ENCODE results near the gene HES3. TPM values are rescaled to one million over a fixed set of nuclear protein-coding genes. Genes with fewer than 3 reads are reported as not detected.

Gene HES3, protein sequence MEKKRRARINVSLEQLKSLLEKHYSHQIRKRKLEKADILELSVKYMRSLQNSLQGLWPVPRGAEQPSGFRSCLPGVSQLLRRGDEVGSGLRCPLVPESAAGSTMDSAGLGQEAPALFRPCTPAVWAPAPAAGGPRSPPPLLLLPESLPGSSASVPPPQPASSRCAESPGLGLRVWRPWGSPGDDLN
- total RNA-seq (2022; extraction: Qiagen RNA extraction; ENCODE audit: low read depth), result not detected in 5 replicates

DNA sequence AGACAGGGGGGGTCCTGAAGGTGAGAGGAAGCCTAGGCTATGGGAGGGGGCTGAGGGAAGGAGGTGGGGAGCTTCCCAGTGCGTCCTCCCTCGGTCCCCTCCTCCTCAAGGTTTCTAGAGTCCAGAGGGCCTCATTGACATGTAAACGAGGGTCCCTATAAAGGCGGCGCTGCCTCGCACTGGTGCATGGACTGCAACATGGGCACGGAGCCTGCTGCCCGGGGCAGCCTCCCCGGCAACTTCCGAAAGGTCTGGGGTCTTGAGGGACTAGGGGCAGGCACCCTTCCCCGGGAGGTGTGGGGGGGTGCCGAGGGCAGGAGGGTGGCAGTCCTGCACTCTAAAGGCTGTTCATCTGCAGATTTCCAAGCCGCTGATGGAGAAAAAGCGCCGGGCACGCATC is at the start of gene HES3:
Gene HES3 (plus strand): TSS at position 187 of the 400 bp plus-strand sequence. CDS start 187 bp downstream, at position 374.

DNA sequence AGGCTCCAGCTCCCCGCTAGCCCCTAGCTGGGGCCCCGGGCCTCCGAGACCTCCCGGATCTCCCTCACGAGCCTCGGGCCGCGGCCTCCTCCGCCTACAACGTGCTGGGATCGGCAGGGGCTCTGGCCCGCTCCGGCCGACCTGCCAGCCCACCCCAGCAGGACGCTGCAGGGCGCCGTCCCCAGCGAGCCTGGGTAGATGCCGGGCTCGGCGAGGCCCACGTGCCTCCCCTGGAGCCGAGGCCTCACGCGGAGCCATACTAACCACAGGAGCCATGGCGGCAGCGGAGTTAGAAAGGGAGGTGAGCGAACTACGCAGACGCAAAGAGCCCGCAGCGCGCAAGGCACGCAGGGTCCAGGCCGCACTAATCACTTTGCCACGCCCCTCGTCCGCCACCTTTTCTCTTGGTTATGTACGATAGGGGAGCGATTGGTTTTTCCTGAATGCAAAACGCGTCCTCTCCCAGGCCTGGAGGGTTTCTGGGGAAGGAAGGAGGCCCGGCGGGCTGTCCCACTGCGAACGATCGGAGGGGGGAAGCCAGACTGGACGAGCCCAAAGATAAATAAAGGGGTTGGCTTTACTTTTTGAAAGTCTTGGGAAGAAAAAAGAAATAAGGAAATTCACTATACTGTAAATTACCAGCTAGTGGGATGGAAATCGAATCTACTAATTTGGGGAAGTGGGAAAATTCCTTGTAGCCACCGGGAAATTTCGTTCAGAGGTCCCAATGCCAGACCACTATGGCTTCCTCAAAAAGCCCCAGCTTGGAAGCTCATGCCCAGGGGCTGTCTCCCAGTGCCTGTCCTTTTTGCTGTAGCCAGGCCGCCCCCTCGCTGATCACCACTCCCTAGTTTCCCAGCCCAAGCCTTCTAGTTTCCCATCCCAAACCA is 44.4 kb upstream of the HES3 start, which contains the start of gene RPL22:
Gene RPL22 (minus strand): TSS at position 298 of the 890 bp plus-strand sequence. CDS start 22 bp downstream, at position 276.

GRCh38 chr1:6205849-6206519 is 38.0 kb upstream of the HES3 start, which contains the start of gene RNF207:
Gene RNF207, plus strand, starts transcription at chr1:6206119. Its CDS starts 417 bp downstream, at chr1:6206536.

DNA sequence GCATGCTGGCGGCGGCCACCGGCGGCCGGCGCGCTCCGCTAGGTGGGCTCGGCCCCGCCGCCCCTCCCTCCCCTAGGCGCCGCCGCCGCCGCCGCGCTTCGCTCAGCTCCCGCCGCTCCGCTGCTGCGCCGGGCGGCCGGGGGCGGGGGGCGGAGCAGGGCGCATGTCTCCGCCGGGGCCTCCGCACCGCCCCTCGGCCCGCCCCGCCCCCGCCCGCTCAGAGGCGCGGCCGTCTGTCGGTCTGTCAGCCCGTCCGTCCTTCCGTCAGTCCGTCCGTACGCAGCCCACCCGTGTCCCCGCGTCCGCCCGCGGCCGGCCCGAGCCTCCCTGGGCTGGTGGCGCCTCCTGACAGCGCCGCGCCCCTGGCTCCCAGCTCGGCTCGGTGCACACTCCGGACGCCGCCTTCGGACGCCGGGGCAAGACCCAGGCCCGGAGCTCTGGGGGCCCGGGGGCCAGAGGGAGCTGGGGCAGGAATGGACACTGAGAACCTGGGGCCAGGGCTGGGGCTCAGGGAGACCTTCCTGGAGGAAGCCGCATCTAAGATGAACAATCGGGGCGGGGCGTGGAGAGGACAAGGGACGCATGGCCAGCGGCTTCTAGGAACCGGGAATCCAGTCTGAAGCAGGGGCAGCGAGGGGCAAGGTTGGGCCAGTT is 17.1 kb downstream of the HES3 start, which contains the start of gene GPR153:
Gene GPR153 (minus strand): TSS at position 138 of the 654 bp plus-strand sequence. CDS start 6,193 bp downstream, outside the sequence.

Other genes with a start within 250 kb of the HES3 start
- 7.3 to 9.4 TPM (median 8.1 TPM) in 5 replicates for gene KCNAB2, start 198.3 kb upstream of the HES3 start, total RNA-seq (2022; extraction: Qiagen RNA extraction; ENCODE audit: low read depth)
- gene CHD5, start 63.9 kb upstream of the HES3 start, total RNA-seq (2022; extraction: Qiagen RNA extraction; ENCODE audit: low read depth), result 1.2 to 1.5 TPM (median 1.5 TPM) in 5 replicates
- gene RPL22, start 44.6 kb upstream of the HES3 start, total RNA-seq (2022; extraction: Qiagen RNA extraction; ENCODE audit: low read depth), result 279 to 471 TPM (median 456 TPM) in 5 replicates
- 6.3 to 15.0 TPM (median 13.4 TPM) in 5 replicates for gene RNF207, start 38.1 kb upstream of the HES3 start, total RNA-seq (2022; extraction: Qiagen RNA extraction; ENCODE audit: low read depth)
- gene ICMT, start 8.2 kb upstream of the HES3 start, total RNA-seq (2022; extraction: Qiagen RNA extraction; ENCODE audit: low read depth), result 47.9 to 61.6 TPM (median 56.8 TPM) in 5 replicates
- gene GPR153, start 16.9 kb downstream of the HES3 start, total RNA-seq (2022; extraction: Qiagen RNA extraction; ENCODE audit: low read depth), result 1.5 to 2.3 TPM (median 2.0 TPM) in 5 replicates
- gene ACOT7, start 149.6 kb downstream of the HES3 start, total RNA-seq (2022; extraction: Qiagen RNA extraction; ENCODE audit: low read depth), result 75.8 to 101 TPM (median 95.9 TPM) in 5 replicates
- 3.3 to 7.2 TPM (median 6.0 TPM) in 5 replicates for gene HES2, start 175.7 kb downstream of the HES3 start, total RNA-seq (2022; extraction: Qiagen RNA extraction; ENCODE audit: low read depth)
- 0.29 to 0.94 TPM (median 0.42 TPM) in 5 replicates for gene ESPN, start 180.6 kb downstream of the HES3 start, total RNA-seq (2022; extraction: Qiagen RNA extraction; ENCODE audit: low read depth)
- 3.3 to 5.0 TPM (median 4.5 TPM) in 5 replicates for gene TNFRSF25, start 222.0 kb downstream of the HES3 start, total RNA-seq (2022; extraction: Qiagen RNA extraction; ENCODE audit: low read depth)
- gene PLEKHG5, start 247.5 kb downstream of the HES3 start, total RNA-seq (2022; extraction: Qiagen RNA extraction; ENCODE audit: low read depth), result 2.9 to 5.2 TPM (median 3.9 TPM) in 5 replicates